GM23338 (cell line): ENCODE results near the gene ITIH5. TPM values are rescaled to one million over a fixed set of nuclear protein-coding genes. Genes with fewer than 3 reads are reported as not detected.

ENCODE experiments used
- ATAC-seq: fragments of 200-7000 bp; cut with Tn5 transposase; 3 replicates; pipeline ENCODE4 v1.9.1; 2020
- DNase-seq: peaks from one replicate; pipeline ENCODE4 v3.0.0-alpha.2; 2015; ENCODE audit warnings: low spot score
- H2AFZ ChIP-seq: fragments of 200-600 bp; sonication (generic); 2 replicates; pipeline ENCODE4 v1.8.0; 2016; ENCODE audit warnings: antibody characterized with exemption, mild to moderate bottlenecking, moderate library complexity
- H3F3A ChIP-seq: fragments of 200-600 bp; sonication (generic); replicated peaks from 2 replicates; pipeline ENCODE4 v1.8.0; 2017; ENCODE audit warnings: antibody characterized with exemption, mixed run types, low read depth
- H3K27ac ChIP-seq: fragments of 200-600 bp; sonication (generic); 2 replicates; pipeline ENCODE4 v1.6.1; 2016; ENCODE audit warnings: low read depth
- H3K27me3 ChIP-seq: fragments of 200-600 bp; sonication (generic); 2 replicates; pipeline ENCODE4 v1.8.0; 2016; ENCODE audit warnings: mild to moderate bottlenecking, mixed run types, moderate library complexity; ENCODE audit not compliant: insufficient read depth
- H3K36me3 ChIP-seq: fragments of 200-600 bp; sonication (generic); 2 replicates; pipeline ENCODE4 v1.8.0; 2016; ENCODE audit warnings: mild to moderate bottlenecking; ENCODE audit not compliant: insufficient read depth
- H3K4me1 ChIP-seq: fragments of 200-600 bp; sonication (generic); 2 replicates; pipeline ENCODE4 v1.8.0; 2016; ENCODE audit warnings: mild to moderate bottlenecking, moderate library complexity; ENCODE audit not compliant: insufficient read depth
- H3K4me2 ChIP-seq: fragments of 200-600 bp; sonication (generic); 2 replicates; pipeline ENCODE4 v1.7.1; 2017; ENCODE audit warnings: mixed run types
- H3K4me3 ChIP-seq: fragments of 200-600 bp; sonication (generic); 2 replicates; pipeline ENCODE4 v1.6.1; 2016; ENCODE audit warnings: mixed run types
- H3K79me2 ChIP-seq: fragments of 200-600 bp; sonication (generic); replicated peaks from 2 replicates; pipeline ENCODE4 v1.8.0; 2017; ENCODE audit warnings: mild to moderate bottlenecking; ENCODE audit not compliant: insufficient read depth
- H3K9me2 ChIP-seq: fragments of 200-600 bp; sonication (generic); 2 replicates; pipeline ENCODE4 v1.8.0; 2017; ENCODE audit not compliant: insufficient read depth
- H4K20me1 ChIP-seq: fragments of 200-600 bp; sonication (generic); replicated peaks from 2 replicates; pipeline ENCODE4 v1.8.0; 2017; ENCODE audit warnings: mild to moderate bottlenecking; ENCODE audit not compliant: insufficient read depth
- H3K27ac Mint-ChIP-seq: 2 replicates; pipeline ENCODE4 v1.8.0; 2020; ENCODE audit warnings: inconsistent platforms, mild to moderate bottlenecking, moderate library complexity, mixed read lengths
- H3K27me3 Mint-ChIP-seq: 3 replicates; pipeline ENCODE4 v1.8.0; 2022; ENCODE audit warnings: low read depth, mild to moderate bottlenecking, moderate library complexity, mixed read lengths, inconsistent platforms; ENCODE audit not compliant: insufficient read depth, poor library complexity
- H3K36me3 Mint-ChIP-seq: 3 replicates; pipeline ENCODE4 v1.8.0; 2021; ENCODE audit warnings: low read depth, mild to moderate bottlenecking, inconsistent platforms, moderate library complexity, mixed read lengths
- H3K4me1 Mint-ChIP-seq: 3 replicates; pipeline ENCODE4 v1.8.0; 2020; ENCODE audit warnings: mild to moderate bottlenecking, inconsistent platforms, mixed read lengths
- H3K4me3 Mint-ChIP-seq: 3 replicates; pipeline ENCODE4 v1.8.0; 2021; ENCODE audit warnings: moderate library complexity, mild to moderate bottlenecking, inconsistent platforms, mixed read lengths
- H3K9me3 Mint-ChIP-seq: 3 replicates; pipeline ENCODE4 v1.8.0; 2020; ENCODE audit warnings: moderate library complexity, mild to moderate bottlenecking, inconsistent platforms, mixed read lengths
- EZH2 ChIP-seq: fragments of 200-600 bp; sonication (generic); IDR thresholded peaks from one replicate; pipeline ENCODE4 v1.8.0; 2017; ENCODE audit warnings: antibody characterized with exemption, mild to moderate bottlenecking, low read depth; ENCODE audit not compliant: unreplicated experiment
- JUNB ChIP-seq: IDR thresholded peaks from one replicate; pipeline ENCODE4 v1.6.1; 2016; ENCODE audit warnings: antibody characterized with exemption; ENCODE audit not compliant: unreplicated experiment
- NANOG ChIP-seq: IDR thresholded peaks from 2 replicates; pipeline ENCODE4 v1.6.1; 2016; ENCODE audit warnings: antibody characterized with exemption, borderline replicate concordance
- POLR2AphosphoS5 ChIP-seq: IDR thresholded peaks from 2 replicates; pipeline ENCODE4 v1.6.1; 2016; ENCODE audit warnings: antibody characterized with exemption, low read depth
- REST ChIP-seq: IDR thresholded peaks from one replicate; pipeline ENCODE4 v1.6.1; 2018; ENCODE audit warnings: antibody characterized with exemption; ENCODE audit not compliant: unreplicated experiment
- STAT1 ChIP-seq: IDR thresholded peaks from one replicate; pipeline ENCODE4 v1.6.1; 2016; ENCODE audit warnings: antibody characterized with exemption; ENCODE audit not compliant: unreplicated experiment
- ZNF114 ChIP-seq: fragments of 250-450 bp; sonication (Bioruptor Pico); IDR thresholded peaks from 2 replicates; pipeline ENCODE4 v1.5.0; 2020; ENCODE audit warnings: mild to moderate bottlenecking, moderate library complexity
- ZNF331 ChIP-seq: fragments of 250-450 bp; sonication (Bioruptor Pico); IDR thresholded peaks from 2 replicates; pipeline ENCODE4 v1.5.0; 2020; ENCODE audit warnings: low read depth, mild to moderate bottlenecking, moderate library complexity
- polyA plus RNA-seq: library from polyadenylated mRNA; unstranded; fragments of >200 nt; fragmentation: Nextera tagmentation; extraction: Ambion mirVana; gene quantifications from 2 replicates; pipeline ENCODE4 v1.2.1, GENCODE V29; 2016
- total RNA-seq: library from RNA; depleted of rRNA; stranded (reverse); fragments of >200 nt; shearing (Covaris generic); gene quantifications from 2 replicates; pipeline ENCODE4 v1.2.3, GENCODE V29; 2014
- TF ChIP-seq, protein P1 (sequence below), 2 experiments: fragments of 200-600 bp in 1 of 2; sonication (generic) in 1 of 2; conservative IDR thresholded peaks; 2 replicates each; pipeline versions ENCODE4 v1.5.1 to v1.6.1; 2016 to 2017; ENCODE audit warnings: antibody characterized with exemption in 2 of 2, low read depth in 2 of 2, mild to moderate bottlenecking in 2 of 2, moderate library complexity in 1 of 2
- TF ChIP-seq, protein P2 (sequence below): IDR thresholded peaks from 2 replicates; pipeline ENCODE4 v1.6.1; 2016; ENCODE audit warnings: antibody characterized with exemption

ITIH5 gene
- total and polyA plus RNA-seq, 2 experiments from 2014 or later = 0.99 to 2.2 TPM

DNA sequence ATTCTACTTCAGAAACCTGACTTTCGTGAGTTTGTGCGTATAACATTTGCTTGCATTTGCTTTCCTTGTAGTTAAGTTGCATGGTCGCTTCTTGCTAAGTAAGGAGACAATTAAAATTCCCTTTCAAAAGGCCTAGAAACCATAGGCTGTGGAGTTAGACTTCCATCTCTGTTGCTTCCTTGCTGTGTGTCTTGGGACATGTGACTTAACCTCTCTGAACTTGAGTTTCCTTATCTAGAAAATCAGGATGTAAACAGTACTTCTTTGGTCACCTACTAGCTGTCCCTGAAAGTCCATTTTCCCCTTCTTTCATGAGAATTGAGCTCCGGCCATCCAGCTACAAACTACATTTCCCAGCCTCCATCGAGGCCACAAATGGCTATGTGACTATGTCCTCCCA is 89.2 kb downstream of the ITIH5 start:
- Histone ChIP-seq H3K36me3 (no peaks in the 10 kb centered on the region), H3K4me3 (no peak overlapping the region), H3K79me2 (no peaks in the 10 kb centered on the region), H3K9me2 (no peaks in the 10 kb centered on the region), H3F3A (no peaks in the 10 kb centered on the region), H3K27me3 (no peaks in the 10 kb centered on the region), H2AFZ (no peak overlapping the region), H3K4me2 (no peak overlapping the region), H3K4me1 (no peaks in the 10 kb centered on the region; the same call in 1 of the 2 replicates), H4K20me1 (no peaks in the 10 kb centered on the region), H3K27ac (no peak overlapping the region)
- TF ChIP-seq, protein P1, sequence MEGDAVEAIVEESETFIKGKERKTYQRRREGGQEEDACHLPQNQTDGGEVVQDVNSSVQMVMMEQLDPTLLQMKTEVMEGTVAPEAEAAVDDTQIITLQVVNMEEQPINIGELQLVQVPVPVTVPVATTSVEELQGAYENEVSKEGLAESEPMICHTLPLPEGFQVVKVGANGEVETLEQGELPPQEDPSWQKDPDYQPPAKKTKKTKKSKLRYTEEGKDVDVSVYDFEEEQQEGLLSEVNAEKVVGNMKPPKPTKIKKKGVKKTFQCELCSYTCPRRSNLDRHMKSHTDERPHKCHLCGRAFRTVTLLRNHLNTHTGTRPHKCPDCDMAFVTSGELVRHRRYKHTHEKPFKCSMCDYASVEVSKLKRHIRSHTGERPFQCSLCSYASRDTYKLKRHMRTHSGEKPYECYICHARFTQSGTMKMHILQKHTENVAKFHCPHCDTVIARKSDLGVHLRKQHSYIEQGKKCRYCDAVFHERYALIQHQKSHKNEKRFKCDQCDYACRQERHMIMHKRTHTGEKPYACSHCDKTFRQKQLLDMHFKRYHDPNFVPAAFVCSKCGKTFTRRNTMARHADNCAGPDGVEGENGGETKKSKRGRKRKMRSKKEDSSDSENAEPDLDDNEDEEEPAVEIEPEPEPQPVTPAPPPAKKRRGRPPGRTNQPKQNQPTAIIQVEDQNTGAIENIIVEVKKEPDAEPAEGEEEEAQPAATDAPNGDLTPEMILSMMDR (conservative IDR thresholded peaks at IDR 0.05; ENCODE audit: low read depth in 2 of 2) = no peak
- no peak for TF ChIP-seq POLR2AphosphoS5
- TF ChIP-seq, protein P2, sequence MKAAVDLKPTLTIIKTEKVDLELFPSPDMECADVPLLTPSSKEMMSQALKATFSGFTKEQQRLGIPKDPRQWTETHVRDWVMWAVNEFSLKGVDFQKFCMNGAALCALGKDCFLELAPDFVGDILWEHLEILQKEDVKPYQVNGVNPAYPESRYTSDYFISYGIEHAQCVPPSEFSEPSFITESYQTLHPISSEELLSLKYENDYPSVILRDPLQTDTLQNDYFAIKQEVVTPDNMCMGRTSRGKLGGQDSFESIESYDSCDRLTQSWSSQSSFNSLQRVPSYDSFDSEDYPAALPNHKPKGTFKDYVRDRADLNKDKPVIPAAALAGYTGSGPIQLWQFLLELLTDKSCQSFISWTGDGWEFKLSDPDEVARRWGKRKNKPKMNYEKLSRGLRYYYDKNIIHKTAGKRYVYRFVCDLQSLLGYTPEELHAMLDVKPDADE = no peak
- TF ChIP-seq ZNF114 (CRISPR knock-in tag) = no peak
- TF ChIP-seq EZH2 = no peak
- no peak for TF ChIP-seq ZNF331 (CRISPR knock-in tag)
- TF ChIP-seq REST = no peak
- no peak for TF ChIP-seq STAT1
- no peak for TF ChIP-seq NANOG
- TF ChIP-seq JUNB = no peak
- Mint-ChIP-seq H3K4me3 (no peak overlapping the region), H3K36me3 (no peaks in the 10 kb centered on the region), H3K27me3 (peaks cover 4% of the 10 kb centered on the region), H3K4me1 (0 out of 3 replicates have a peak, but pooled peaks cover 4% of the 10 kb centered on the region), H3K9me3 (no peaks in the 10 kb centered on the region; the same call in 2 of the 3 replicates), H3K27ac (no peak overlapping the region)
- no peak for ATAC-seq
- DNase-seq = no peak
